Measurements from ENCODE around the gene HK3. TPM values are rescaled to one million over a fixed set of nuclear protein-coding genes. Genes with fewer than 3 reads are reported as not detected.

The HK3 gene, protein sequence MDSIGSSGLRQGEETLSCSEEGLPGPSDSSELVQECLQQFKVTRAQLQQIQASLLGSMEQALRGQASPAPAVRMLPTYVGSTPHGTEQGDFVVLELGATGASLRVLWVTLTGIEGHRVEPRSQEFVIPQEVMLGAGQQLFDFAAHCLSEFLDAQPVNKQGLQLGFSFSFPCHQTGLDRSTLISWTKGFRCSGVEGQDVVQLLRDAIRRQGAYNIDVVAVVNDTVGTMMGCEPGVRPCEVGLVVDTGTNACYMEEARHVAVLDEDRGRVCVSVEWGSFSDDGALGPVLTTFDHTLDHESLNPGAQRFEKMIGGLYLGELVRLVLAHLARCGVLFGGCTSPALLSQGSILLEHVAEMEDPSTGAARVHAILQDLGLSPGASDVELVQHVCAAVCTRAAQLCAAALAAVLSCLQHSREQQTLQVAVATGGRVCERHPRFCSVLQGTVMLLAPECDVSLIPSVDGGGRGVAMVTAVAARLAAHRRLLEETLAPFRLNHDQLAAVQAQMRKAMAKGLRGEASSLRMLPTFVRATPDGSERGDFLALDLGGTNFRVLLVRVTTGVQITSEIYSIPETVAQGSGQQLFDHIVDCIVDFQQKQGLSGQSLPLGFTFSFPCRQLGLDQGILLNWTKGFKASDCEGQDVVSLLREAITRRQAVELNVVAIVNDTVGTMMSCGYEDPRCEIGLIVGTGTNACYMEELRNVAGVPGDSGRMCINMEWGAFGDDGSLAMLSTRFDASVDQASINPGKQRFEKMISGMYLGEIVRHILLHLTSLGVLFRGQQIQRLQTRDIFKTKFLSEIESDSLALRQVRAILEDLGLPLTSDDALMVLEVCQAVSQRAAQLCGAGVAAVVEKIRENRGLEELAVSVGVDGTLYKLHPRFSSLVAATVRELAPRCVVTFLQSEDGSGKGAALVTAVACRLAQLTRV
- under 1 TPM; 0.21 to 0.22 TPM for total RNA-seq

DNA sequence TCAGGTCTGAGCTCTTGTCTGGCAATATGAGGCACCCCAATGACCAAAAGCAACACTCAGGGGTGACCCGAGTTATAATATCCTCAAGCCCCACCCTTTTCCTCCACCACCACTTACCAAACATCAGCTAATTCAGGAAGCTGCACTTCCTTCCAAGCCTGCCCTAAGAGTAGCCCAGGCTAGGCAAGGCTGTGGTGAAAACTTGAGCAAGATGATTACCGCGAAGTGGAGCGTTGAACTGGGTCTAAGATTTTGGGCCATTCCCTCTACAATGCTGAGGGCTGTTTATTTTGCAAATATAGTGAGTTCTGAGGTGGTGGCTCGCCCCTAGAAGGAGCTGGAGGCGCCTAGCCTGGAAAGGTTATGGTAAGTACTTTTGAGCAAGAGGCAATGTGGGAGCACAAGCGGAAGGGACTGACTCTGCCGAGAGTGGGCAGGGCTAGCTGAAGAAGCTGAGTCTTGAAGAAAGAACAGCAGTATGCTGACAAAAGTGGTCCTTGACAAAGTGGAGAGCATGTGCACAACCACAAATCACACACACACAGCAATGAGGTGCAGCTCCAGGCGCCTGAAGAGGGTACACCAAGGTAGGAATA, at the start of gene HK3:
HK3 (minus strand) TSS at position 51 of the 596 bp plus-strand sequence. CDS start 3,187 bp downstream, outside the sequence.
- Mint-ChIP-seq H3K27me3 (no peaks in the 10 kb centered on the region), H3K9me3 (no peaks in the 10 kb centered on the region), H3K36me3 (ENCODE audit: low read depth) (peaks cover 19% of the 10 kb centered on the region), H3K27ac (peak within 1 kb of the TSS; percentile 3), H3K4me1 (peaks cover 19% of the 10 kb centered on the region), H3K4me3 (no peak within 1 kb of the TSS)
- CTCF ChIA-PET: interaction anchor here (1.1 to 1.4 kb wide), 4 partner anchors 16 to 134 kb away, joined by 3 to 6 read pairs (median 4); no protein-coding TSS in a partner anchor
- no peak for DNase-seq
- POLR2A ChIA-PET: no interaction called here

DNA sequence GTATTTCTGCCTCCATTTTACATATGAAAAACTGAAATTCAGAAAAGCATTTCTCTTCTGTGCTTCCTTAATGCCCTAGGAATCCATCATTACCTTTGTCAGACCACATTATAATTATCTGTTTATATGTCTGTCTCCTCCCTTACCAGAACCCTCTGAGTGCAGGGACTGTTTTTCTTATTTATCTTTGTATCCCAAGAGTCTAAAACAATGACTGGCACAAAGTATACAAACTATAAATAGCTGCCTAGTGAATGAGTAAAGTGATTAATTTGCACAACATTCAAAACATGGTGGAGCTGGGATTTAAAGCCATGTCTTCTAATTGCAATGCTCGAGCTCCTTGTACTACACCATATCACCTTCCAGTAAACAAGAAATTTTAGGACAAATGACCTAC, 49.3 kb upstream of the HK3 start:
- peaks cover 36% of the 10 kb centered on the region for H3K36me3 Mint-ChIP-seq (ENCODE audit: low read depth)
- H3K27ac Mint-ChIP-seq: no peak overlapping the region
- CTCF ChIA-PET: interaction anchor here (1.6 kb wide), 1 partner anchor 9 kb away, joined by 3 read pairs; no protein-coding TSS in a partner anchor
- H3K4me3 Mint-ChIP-seq: no peak overlapping the region
- H3K9me3 Mint-ChIP-seq: no peaks in the 10 kb centered on the region
- POLR2A ChIA-PET: no interaction called here
- no peaks in the 10 kb centered on the region for H3K27me3 Mint-ChIP-seq
- peaks cover 2% of the 10 kb centered on the region for H3K4me1 Mint-ChIP-seq
- no peak for DNase-seq

DNA sequence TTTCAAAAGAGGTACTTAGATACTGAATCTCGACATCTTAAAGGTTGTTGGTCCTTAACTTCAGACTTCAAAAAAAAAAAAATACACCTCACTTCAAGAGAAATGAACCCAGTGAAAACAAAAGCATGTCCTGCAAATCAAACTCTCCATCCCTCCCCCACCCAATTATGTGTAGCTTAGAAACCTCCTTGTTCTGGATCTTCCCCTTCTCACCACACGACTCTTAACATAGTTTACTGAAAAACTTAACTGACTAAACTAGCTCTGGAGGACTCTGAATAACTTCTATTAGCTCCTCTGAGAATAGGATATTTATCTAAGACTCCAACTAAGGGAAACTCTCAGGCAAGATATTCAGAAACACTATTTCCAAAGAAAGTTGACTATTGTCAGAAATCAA, 48.7 kb upstream of the HK3 start:
- Mint-ChIP-seq H3K36me3 (ENCODE audit: low read depth) (peaks cover 39% of the 10 kb centered on the region), H3K4me1 (peaks cover 2% of the 10 kb centered on the region), H3K27me3 (no peaks in the 10 kb centered on the region), H3K4me3 (no peak overlapping the region), H3K9me3 (no peaks in the 10 kb centered on the region), H3K27ac (no peak overlapping the region)
- DNase-seq: no peak
- POLR2A ChIA-PET: no interaction called here
- CTCF ChIA-PET: interaction anchor here (1.6 kb wide), 1 partner anchor 8 kb away, joined by 3 read pairs; no protein-coding TSS in a partner anchor

DNA sequence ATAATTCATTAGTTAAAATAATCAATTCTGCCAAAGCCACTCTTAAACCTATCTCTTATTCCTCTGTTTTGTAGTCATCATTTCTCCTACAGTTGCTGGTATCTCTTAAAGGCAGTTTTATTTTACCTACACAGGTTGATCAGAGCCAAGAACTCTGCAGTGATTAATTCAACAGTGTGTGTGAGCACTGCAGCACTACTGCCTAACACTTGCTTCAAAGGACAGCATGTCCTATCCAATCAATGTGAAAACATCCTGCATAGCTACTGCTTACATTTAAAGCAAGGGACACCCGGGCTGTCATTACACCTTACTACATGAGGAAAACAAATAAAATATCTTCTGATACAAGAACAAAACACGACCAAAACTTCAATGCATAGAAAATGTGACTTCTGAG, 45.1 kb upstream of the HK3 start:
- H3K4me1 Mint-ChIP-seq: peaks cover 2% of the 10 kb centered on the region
- CTCF ChIA-PET: no interaction called here

DNA sequence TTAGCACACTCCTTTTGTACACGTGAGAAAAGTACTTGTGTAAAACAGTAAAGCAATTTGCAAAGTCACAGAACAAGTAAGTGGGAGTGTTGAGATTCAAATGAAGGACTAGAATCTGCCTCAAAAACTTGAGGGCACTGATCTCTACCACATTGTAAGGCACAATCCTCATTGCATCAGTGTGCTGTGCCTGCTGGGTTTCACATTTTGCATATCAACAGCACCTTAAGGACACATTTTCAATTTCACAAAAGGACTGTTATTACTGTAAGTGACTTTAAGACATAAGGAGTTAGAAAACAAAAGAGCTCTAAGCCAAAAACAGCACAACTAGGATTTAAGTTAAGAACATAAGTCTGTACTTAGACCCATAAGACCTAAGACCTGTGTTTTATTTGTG, 44.7 kb upstream of the HK3 start:
- ChIA-PET POLR2A (no interaction called here), CTCF (no interaction called here)
- Mint-ChIP-seq H3K9me3 (no peaks in the 10 kb centered on the region), H3K36me3 (ENCODE audit: low read depth) (peaks cover 40% of the 10 kb centered on the region), H3K4me3 (no peak overlapping the region), H3K27me3 (no peaks in the 10 kb centered on the region), H3K27ac (no peak overlapping the region), H3K4me1 (peaks cover 2% of the 10 kb centered on the region)
- no peak for DNase-seq

More for the DNA sequence above, 45.1 kb upstream of the HK3 start:
- H3K27me3 Mint-ChIP-seq: no peaks in the 10 kb centered on the region
- no peak overlapping the region for H3K4me3 Mint-ChIP-seq
- DNase-seq: no peak
- no peak overlapping the region for H3K27ac Mint-ChIP-seq
- POLR2A ChIA-PET: no interaction called here
- H3K36me3 Mint-ChIP-seq (ENCODE audit: low read depth): peaks cover 39% of the 10 kb centered on the region
- H3K9me3 Mint-ChIP-seq: no peaks in the 10 kb centered on the region

DNA sequence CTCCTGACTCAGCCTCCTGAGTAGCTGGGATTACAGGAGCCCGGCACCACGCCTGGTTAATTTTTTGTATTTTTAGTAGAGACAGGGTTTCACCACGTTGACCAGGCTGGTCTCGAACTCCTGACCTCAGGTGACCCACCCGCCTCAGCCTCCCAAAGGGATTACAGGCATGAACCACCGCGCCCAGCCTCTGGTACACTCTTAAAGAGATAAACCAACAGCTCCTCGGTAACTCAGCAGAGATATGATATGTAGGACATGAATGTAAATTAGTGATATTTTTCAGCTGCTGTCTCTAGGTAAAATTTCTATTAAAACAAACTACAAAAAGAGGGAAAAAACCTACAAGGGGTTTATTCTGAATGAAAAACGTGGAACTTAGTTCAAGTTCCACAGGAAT, 42.8 kb upstream of the HK3 start:
- Mint-ChIP-seq H3K9me3 (no peaks in the 10 kb centered on the region), H3K36me3 (ENCODE audit: low read depth) (peaks cover 38% of the 10 kb centered on the region), H3K27ac (no peak overlapping the region), H3K4me1 (peaks cover 2% of the 10 kb centered on the region), H3K27me3 (no peaks in the 10 kb centered on the region), H3K4me3 (no peak overlapping the region)
- CTCF ChIA-PET: no interaction called here
- no peak for DNase-seq
- POLR2A ChIA-PET: no interaction called here

DNA sequence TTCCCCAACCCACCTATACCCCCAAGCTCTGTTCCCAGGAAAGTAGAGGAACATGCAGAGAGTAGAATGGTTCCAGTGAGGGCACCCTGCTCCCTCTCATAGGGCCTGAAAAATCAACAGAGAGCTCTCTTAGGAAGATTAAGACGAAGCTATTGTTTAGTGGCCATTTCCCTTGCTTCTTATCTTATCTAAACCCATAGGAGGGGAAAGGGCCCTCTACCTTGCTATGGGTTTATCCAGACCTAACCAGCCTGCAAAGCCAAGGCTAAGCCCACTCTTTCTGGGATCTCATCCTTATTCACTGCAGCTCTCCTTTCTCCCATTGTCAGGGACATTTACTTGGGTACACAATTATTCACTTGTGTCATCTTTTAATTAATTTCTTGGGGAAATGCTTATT, 39.3 kb upstream of the HK3 start:
- no peak overlapping the region for H3K4me3 Mint-ChIP-seq
- H3K27me3 Mint-ChIP-seq: no peaks in the 10 kb centered on the region
- peaks cover 33% of the 10 kb centered on the region for H3K36me3 Mint-ChIP-seq (ENCODE audit: low read depth)
- no peaks in the 10 kb centered on the region for H3K4me1 Mint-ChIP-seq
- no peak for DNase-seq
- no peak overlapping the region for H3K27ac Mint-ChIP-seq
- H3K9me3 Mint-ChIP-seq: no peaks in the 10 kb centered on the region
- POLR2A ChIA-PET: no interaction called here
- CTCF ChIA-PET: interaction anchor here (0.7 to 1.6 kb wide), 4 partner anchors 10 to 244 kb away, joined by 3 to 6 read pairs (median 3); no protein-coding TSS in a partner anchor

DNA sequence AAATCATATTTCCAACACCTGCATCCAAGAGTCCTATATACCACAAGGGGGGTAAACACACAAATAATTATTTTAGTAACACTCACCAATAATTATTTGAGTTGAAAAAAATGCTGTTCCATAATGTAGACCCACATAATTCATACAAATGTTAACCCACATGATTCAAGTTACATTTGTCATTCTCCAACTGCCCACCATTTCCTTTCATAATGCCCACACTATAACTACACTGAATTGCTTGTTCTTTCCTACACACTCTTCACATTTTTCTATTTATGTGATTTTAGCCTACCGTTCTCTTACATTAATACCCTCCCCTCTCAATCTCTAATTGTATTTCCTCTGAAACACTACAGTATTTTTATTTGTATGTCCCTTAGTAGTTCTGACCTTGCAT, 35.9 kb upstream of the HK3 start:
- Mint-ChIP-seq H3K36me3 (ENCODE audit: low read depth) (peaks cover 36% of the 10 kb centered on the region), H3K27ac (no peak overlapping the region), H3K9me3 (no peaks in the 10 kb centered on the region), H3K4me1 (peaks cover 3% of the 10 kb centered on the region), H3K4me3 (no peak overlapping the region), H3K27me3 (no peaks in the 10 kb centered on the region)
- CTCF ChIA-PET: no interaction called here
- POLR2A ChIA-PET: no interaction called here
- no peak for DNase-seq

DNA sequence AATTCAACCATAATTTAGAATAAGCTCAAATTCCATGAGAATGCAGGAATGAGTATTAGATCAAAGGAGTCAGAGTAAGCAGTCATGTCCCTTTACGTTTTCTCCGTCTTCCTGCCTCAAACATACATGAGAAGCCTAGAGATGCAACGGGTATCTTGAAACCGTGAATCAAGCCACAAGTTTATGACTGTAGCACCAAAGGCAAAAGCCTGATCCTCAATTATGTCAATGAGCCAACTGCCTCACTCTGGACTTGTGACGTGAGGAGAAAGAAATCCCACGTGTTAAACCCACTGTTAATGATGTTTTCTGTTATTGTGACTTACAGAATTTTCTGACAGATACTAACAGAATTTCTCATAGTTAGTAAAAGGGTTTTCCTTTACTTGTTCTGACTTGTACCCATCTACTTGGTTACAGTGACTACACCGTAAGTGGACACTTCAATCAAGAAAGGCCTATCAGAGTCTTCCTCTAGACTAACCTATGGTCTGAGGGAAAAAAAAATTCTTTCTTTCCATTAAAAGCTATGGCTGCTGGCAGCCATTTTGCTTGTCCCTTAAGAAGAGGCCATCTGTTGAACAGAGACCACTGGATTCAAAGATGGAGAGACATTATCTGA, 35.3 kb upstream of the HK3 start:
- ChIA-PET CTCF (no interaction called here), POLR2A (no interaction called here)
- Mint-ChIP-seq H3K4me1 (peaks cover 8% of the 10 kb centered on the region), H3K27ac (no peak overlapping the region), H3K4me3 (no peak overlapping the region), H3K36me3 (ENCODE audit: low read depth) (peaks cover 37% of the 10 kb centered on the region), H3K9me3 (no peaks in the 10 kb centered on the region), H3K27me3 (no peaks in the 10 kb centered on the region)
- no peak for DNase-seq

DNA sequence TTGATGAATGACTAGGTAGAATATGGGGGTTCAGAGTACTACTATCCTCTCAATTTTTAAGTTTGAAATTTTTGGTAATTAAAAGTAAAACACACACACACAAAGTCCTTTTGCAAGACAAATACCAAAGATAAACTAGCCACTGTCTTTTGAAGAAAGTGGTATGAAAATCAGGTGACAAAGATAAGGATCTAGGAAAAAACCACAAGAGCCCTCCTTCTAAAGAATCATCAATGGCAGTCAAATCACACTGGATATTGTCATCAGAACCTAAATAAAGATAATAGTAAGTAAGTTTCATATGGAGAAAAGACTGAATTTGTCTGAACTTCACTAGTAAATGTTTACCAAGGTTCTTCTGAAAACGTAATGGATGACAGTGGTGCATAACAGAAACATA, 30.5 kb upstream of the HK3 start:
- CTCF ChIA-PET: interaction anchor here (1.0 kb wide), 1 partner anchor 17 kb away, joined by 4 read pairs; no protein-coding TSS in a partner anchor
- DNase-seq: no peak

DNA sequence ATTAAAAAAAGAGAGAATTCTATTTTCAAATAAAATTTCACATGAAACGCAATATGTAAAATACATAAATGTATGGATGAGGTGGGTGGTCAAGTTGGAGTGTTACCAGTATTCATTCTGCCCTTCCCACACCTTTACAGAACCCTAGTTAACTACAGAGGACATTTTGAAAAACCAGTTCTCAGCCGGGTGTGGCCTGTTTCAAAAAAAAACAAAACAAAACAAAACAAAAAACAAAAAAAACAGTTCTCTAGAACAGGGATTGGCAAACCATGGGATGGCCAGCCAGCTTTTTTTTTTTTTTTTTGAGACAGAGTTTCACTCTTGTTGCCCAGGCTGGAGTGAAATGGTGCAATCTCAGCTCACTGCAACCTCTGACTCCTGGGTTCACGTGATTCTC, 28.4 kb upstream of the HK3 start:
- Mint-ChIP-seq H3K9me3 (no peaks in the 10 kb centered on the region), H3K27ac (no peak overlapping the region), H3K4me1 (peaks cover 9% of the 10 kb centered on the region), H3K36me3 (ENCODE audit: low read depth) (peaks cover 15% of the 10 kb centered on the region), H3K4me3 (no peak overlapping the region), H3K27me3 (no peaks in the 10 kb centered on the region)
- POLR2A ChIA-PET: interaction anchor here (1.0 kb wide), 1 partner anchor 12 kb away, joined by 3 read pairs; no protein-coding TSS in a partner anchor
- CTCF ChIA-PET: interaction anchor here (1.3 kb wide), 1 partner anchor 10 kb away, joined by 3 read pairs; no protein-coding TSS in a partner anchor
- DNase-seq: no peak

More for the DNA sequence above, 30.5 kb upstream of the HK3 start:
- Mint-ChIP-seq H3K27me3 (no peaks in the 10 kb centered on the region), H3K36me3 (ENCODE audit: low read depth) (peaks cover 22% of the 10 kb centered on the region), H3K4me3 (no peak overlapping the region), H3K9me3 (no peaks in the 10 kb centered on the region), H3K4me1 (peaks cover 9% of the 10 kb centered on the region), H3K27ac (peak overlapping the region; percentile 31)
- POLR2A ChIA-PET: no interaction called here

DNA sequence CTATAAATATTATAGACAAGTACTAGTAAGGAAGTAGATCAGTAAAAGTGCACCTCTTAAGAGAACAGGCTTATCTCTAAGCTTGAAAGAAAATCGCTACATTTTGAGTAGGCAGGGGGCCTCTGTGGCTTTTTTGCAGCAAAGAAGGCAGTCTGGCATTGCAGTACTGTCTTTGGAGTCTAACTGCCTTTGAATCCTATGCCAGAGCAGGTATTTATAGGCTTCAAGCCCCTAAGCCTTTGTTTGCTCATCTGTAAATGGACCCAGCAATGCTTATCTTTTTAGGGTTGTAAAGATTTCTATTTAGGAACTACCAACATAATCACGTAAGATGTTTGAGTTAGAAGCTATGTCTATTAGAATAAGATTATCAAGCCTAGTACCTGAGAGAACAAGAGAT, 23.7 kb upstream of the HK3 start:
- ChIA-PET POLR2A (no interaction called here), CTCF (no interaction called here)
- Mint-ChIP-seq H3K9me3 (no peaks in the 10 kb centered on the region), H3K4me3 (no peak overlapping the region), H3K27ac (no peak overlapping the region), H3K27me3 (no peaks in the 10 kb centered on the region), H3K4me1 (no peaks in the 10 kb centered on the region), H3K36me3 (ENCODE audit: low read depth) (peaks cover 15% of the 10 kb centered on the region)
- no peak for DNase-seq
